Osteoblast (primary cell): ENCODE data around the gene MEAK7. TPM values are rescaled to one million over a fixed set of nuclear protein-coding genes. Genes with fewer than 3 reads are reported as not detected.

Experiments
- DNase-seq: peaks from one replicate; pipeline ENCODE4 v3.0.0; 2011; ENCODE audit warnings: low spot score, mixed read lengths; ENCODE audit not compliant: insufficient read length; ENCODE audit errors: missing footprints
- H2AFZ ChIP-seq: 2 replicates; pipeline ENCODE4 v1.6.0; 2011; ENCODE audit warnings: mild to moderate bottlenecking, low read length
- H3K27ac ChIP-seq: 2 replicates; pipeline ENCODE4 v1.5.1; 2011; ENCODE audit warnings: mild to moderate bottlenecking, low read depth, low read length, moderate library complexity
- H3K27me3 ChIP-seq: 2 replicates; pipeline ENCODE4 v1.6.0; 2012; ENCODE audit warnings: mild to moderate bottlenecking, control low read depth, inconsistent platforms, low read length, moderate library complexity; ENCODE audit not compliant: insufficient read depth
- H3K36me3 ChIP-seq: 2 replicates; pipeline ENCODE4 v1.5.1; 2011; ENCODE audit warnings: mild to moderate bottlenecking, low read length, control low read depth, moderate library complexity; ENCODE audit not compliant: insufficient read depth
- H3K4me1 ChIP-seq: 2 replicates; pipeline ENCODE4 v1.5.1; 2011; ENCODE audit warnings: mild to moderate bottlenecking, low read length, control low read depth, moderate library complexity; ENCODE audit not compliant: insufficient read depth
- H3K4me2 ChIP-seq: 2 replicates; pipeline ENCODE4 v1.6.0; 2011; ENCODE audit warnings: mild to moderate bottlenecking, low read length; ENCODE audit not compliant: insufficient read depth
- H3K4me3 ChIP-seq: fragments of 200-600 bp; sonication (generic); 3 replicates; pipeline ENCODE4 v1.5.1; 2012; ENCODE audit warnings: mild to moderate bottlenecking, low read length, inconsistent platforms; ENCODE audit not compliant: insufficient read depth
- H3K79me2 ChIP-seq: 2 replicates; pipeline ENCODE4 v1.6.0; 2012; ENCODE audit warnings: mild to moderate bottlenecking, low read length, control low read depth, inconsistent platforms; ENCODE audit not compliant: insufficient read depth
- H3K9me3 ChIP-seq: 2 replicates; pipeline ENCODE4 v1.5.1; 2011; ENCODE audit warnings: low read depth, low read length, control low read depth
- H4K20me1 ChIP-seq: 2 replicates; pipeline ENCODE4 v1.6.0; 2012; ENCODE audit warnings: mild to moderate bottlenecking, low read length, control low read depth; ENCODE audit not compliant: insufficient read depth
- CTCF ChIP-seq: IDR thresholded peaks from 2 replicates; pipeline ENCODE4 v1.5.1; 2011; ENCODE audit warnings: mild to moderate bottlenecking, low read depth, low read length, moderate library complexity; ENCODE audit errors: extremely low read depth
- total RNA-seq: library from RNA; depleted of rRNA; stranded (reverse); fragments of >200 nt; gene quantifications from 2 replicates; pipeline ENCODE4 v1.2.3, GENCODE V29; 2012

The MEAK7 gene
- total RNA-seq, 1 donor = 24.2 TPM

- Histone ChIP-seq H3K27me3 (no peaks in the 10 kb centered on the region), H3K36me3 (no peaks in the 10 kb centered on the region), H3K4me3 (no peak overlapping the region), H3K9me3 (no peaks in the 10 kb centered on the region), H3K79me2 (no peaks in the 10 kb centered on the region), H3K4me2 (no peak overlapping the region), H3K27ac (no peak overlapping the region), H3K4me1 (peaks cover 34% of the 10 kb centered on the region), H2AFZ (no peak overlapping the region), H4K20me1 (no peaks in the 10 kb centered on the region)
- TF ChIP-seq CTCF = no peak
- DNase-seq = no peak
Observed at GRCh38 chr16:84543253-84543652, 38.8 kb upstream of the MEAK7 start.

GRCh38 chr16:84541999-84542817 is 37.7 kb upstream of the MEAK7 start:
- DNase-seq = no peak
- no peaks in the 10 kb centered on the region for H3K27me3 ChIP-seq
- no peak overlapping the region for H3K4me3 ChIP-seq
- H3K9me3 ChIP-seq = no peaks in the 10 kb centered on the region
- H4K20me1 ChIP-seq = no peaks in the 10 kb centered on the region
- no peaks in the 10 kb centered on the region for H3K79me2 ChIP-seq
- TF ChIP-seq CTCF = no peak
- no peaks in the 10 kb centered on the region for H3K36me3 ChIP-seq
- no peak overlapping the region for H2AFZ ChIP-seq
- H3K4me1 ChIP-seq = peaks cover 44% of the 10 kb centered on the region
- H3K4me2 ChIP-seq = peak overlapping the region; percentile 66
- peak overlapping the region; percentile 64 for H3K27ac ChIP-seq

- no peak for DNase-seq
- H3K27ac ChIP-seq = no peak overlapping the region
- H2AFZ ChIP-seq = no peak overlapping the region
- no peaks in the 10 kb centered on the region for H3K9me3 ChIP-seq
- H3K79me2 ChIP-seq = no peaks in the 10 kb centered on the region
- H4K20me1 ChIP-seq = no peaks in the 10 kb centered on the region
- no peaks in the 10 kb centered on the region for H3K36me3 ChIP-seq
- no peak for TF ChIP-seq CTCF
- no peak overlapping the region for H3K4me2 ChIP-seq
- H3K4me1 ChIP-seq = peaks cover 44% of the 10 kb centered on the region
- no peaks in the 10 kb centered on the region for H3K27me3 ChIP-seq
- H3K4me3 ChIP-seq = no peak overlapping the region
Observed at GRCh38 chr16:84540194-84540593, 35.7 kb upstream of the MEAK7 start.

GRCh38 chr16:84538222-84538840 is 33.9 kb upstream of the MEAK7 start:
- peaks cover 33% of the 10 kb centered on the region for H3K4me1 ChIP-seq
- H3K79me2 ChIP-seq = no peaks in the 10 kb centered on the region
- peak overlapping the region; percentile 67 for H2AFZ ChIP-seq
- H4K20me1 ChIP-seq = no peaks in the 10 kb centered on the region
- H3K27ac ChIP-seq = peak overlapping the region; percentile 47
- H3K27me3 ChIP-seq = no peaks in the 10 kb centered on the region
- no peaks in the 10 kb centered on the region for H3K36me3 ChIP-seq
- no peaks in the 10 kb centered on the region for H3K9me3 ChIP-seq
- no peak overlapping the region for H3K4me3 ChIP-seq
- peak overlapping the region; percentile 8 for H3K4me2 ChIP-seq
- TF ChIP-seq CTCF = no peak
- DNase-seq = no peak
